GM18861 (cell line): Measurements from ENCODE around the gene SMIM22.

Source experiments
- ATAC-seq: cut with Tn5 transposase; IDR thresholded peaks from one replicate; pipeline ENCODE4 v1.9.1; 2021; ENCODE audit not compliant: unreplicated experiment

Gene SMIM22

DNA sequence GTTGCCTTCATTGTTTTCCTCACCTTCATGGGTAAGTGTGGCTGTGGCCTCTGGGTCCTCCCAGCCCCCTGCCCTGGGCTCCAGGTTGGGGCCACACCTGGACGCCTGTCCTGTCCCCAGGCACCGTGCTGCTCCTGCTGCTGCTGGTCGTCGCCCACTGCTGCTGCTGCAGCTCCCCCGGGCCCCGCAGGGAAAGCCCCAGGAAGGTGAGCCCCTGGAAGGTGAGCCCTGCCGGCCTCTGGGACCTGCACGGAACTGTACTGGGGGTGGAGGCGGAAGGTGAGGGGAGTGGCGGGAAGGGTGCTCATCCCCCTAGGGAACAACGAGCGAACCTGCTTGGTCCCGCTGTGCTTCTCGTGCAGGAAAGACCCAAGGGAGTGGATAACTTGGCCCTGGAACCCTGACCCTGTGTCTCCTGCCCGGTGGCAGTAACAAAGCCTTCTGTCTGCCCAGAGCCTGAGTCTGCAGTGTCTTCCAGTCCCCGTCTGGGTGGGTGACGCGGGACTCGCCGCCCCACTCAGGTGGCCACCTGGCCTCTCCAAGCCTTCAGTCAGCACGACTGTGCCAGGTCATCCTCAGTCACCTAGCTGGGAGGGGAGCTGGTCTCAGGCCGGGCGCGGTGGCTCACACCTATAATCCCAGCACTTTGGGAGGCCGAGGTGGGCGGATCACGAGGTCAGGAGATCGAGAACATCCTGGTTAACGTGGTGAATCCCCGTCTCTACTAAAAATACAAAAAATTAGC, 831 bp downstream of the SMIM22 start:
- no peak for ATAC-seq

GRCh38 chr16:4796982-4797804, 2.0 kb downstream of the SMIM22 start:
- ATAC-seq = no peak

DNA sequence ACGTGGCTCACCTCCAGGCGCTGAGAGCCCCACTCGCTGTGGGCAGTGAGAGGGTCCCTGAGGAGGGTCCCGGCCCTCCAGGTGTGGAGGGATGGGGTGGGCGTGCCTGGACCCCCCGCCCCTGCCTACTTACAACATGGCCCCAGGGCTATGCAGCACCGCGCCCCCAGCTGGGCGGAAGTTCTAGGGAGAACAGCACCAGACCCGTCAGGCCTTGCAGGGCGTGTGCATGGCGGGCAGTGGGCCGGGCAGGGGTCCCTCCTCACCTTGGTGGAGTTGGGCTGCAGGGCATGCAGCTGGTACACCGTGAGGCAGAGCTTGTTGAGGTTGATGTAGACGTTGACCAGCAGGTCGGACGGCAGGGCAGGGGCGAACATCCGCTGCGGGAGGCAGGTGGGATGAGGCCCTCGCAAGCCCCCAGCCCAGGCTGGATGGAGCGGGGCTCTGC, 2.7 kb downstream of the SMIM22 start:
- no peak for ATAC-seq

DNA sequence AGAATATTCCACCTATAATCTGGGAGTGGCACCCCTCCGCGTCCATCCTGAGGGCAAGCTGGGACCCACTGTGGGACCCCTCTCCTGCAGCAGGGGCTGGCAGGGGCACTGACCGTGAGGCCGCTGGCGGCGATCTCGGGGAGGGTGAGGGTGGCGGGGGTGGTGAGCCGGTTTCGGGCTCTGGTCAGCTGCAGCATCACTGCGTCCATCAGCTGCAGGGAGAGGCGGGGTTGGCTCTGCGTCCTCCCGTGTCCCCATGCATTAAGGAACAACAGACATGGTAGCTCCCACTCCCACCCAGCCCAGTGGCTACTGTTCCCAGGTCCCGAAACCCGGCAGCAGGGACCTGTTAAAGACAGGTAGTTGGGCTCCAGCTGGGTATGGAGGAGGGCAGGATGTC, 3.3 kb downstream of the SMIM22 start:
- no peak for ATAC-seq

DNA sequence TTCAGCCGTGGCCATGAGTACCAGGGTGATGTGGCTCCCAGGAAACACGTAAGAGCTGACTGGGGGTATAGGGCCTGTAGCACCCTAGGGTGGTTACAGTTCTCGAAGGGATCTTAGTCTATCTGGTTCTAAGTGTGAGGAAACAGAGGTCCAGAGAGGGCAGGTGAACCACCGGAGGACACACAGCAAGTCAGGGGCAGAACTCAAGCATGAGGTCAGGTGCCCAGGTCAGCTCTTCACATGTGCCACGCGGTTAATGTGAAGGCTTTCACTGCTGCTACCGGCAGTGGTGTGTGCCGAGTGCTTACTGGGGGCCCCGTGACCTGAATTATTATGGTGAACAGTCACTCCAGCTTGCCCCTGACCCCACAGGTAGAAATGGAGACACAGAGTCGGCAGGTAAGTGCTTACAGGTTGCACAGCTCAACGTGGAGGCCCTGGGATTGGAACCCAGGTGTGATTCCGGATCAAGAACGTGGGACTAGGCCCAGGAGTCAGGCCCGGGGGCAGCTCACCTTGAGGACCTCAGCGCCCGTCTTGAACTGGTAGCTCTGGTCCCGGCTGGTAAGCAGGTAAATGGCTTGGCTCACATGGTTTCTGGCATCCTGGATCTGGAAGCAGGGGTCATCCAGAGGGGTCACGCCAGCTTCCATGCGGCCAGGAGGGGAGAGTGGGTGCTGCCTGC, 4.1 kb downstream of the SMIM22 start:
- no peak for ATAC-seq

- ATAC-seq = no peak
Observed at GRCh38 chr16:4800290-4801041, 5.3 kb downstream of the SMIM22 start.

DNA sequence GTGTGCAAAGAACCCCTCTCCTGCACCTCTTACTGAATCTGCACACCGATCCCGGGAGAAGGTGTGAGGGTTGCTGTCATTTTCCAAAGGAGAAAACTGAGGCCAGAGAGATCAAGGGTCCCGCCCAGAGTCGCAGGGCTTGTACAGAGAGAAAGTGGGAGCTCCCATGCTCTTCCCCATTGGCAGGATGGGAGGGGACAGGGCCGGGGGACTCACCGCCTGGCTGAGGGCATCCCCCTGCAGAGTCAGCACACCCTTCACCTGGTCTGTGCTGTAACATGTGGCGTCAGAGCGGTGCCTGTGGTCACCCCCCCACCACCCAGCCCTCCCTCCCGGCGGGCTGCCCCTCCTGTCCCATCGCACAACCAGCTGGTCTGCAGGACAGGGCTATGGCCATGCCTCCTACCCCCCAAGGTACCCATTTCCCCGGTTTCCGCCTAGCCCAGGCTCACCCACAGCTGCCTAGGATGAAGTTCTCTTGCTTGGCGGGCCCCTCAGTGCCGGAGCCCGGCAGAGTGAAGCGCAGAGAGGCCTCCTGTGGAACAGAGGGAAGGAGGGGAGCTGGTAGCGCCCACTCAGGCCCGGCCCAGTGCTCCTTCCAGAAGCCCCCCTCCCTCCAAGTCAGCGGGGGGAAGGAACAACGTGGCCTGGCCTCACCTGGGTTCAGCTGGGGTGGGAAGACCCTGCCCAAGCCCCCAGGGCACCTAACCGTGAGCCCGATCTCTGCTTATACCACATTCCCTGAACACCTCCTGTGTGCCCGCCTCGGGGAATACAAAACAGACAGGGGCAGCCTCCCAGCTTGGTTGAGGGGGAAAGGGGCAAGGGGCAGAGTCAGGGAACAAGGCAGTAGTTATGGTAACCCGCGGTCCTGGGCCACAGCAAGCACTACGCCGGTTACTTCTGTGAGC, 6.1 kb downstream of the SMIM22 start:
- no peak for ATAC-seq

DNA sequence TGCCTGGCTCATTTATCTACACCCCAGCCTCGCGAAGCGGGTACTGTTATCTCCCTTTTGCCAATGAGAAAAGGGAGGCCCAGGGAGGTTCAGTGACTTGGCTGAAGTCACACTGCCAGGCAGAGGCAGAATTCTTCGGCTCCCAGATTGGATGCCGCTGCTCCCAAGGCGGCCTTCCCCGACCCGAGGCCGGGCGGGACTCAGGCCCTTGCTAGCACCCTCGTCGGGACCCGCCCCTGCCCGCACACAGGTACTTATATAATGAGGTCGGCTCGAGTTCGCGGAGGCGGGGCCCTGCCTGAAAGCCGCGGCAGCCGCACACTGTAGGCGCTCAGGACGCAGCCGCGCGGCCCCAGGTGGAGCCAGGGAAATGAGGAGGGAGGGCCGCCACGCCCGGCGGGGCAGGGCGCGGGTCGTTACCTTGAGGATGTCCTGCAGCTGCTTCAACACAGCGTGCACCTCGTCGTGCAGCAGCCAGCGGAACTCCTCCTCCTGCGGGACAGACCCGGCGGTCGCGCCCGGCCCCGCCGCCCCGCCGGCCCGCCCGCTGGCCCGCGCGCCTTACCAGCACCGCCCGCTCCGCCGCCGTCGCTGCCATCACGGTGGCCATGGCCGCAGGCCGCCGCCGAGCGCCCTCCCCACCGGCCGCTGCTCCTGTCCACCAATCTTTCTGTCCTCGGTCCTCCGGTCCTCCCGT, 6.9 kb downstream of the SMIM22 start, which contains the start of gene ROGDI:
Gene ROGDI (minus strand): TSS at position 672 of the 697 bp plus-strand sequence. CDS start 62 bp downstream, at position 610.
- ATAC-seq = peak; percentile 35

- ATAC-seq = peak; percentile 88
Observed at GRCh38 chr16:4802659-4803287, 7.6 kb downstream of the SMIM22 start.

GRCh38 chr16:4803401-4803844, 8.3 kb downstream of the SMIM22 start:
- ATAC-seq = no peak

- no peak for ATAC-seq
Observed at GRCh38 chr16:4803898-4804762, 9.0 kb downstream of the SMIM22 start.

DNA sequence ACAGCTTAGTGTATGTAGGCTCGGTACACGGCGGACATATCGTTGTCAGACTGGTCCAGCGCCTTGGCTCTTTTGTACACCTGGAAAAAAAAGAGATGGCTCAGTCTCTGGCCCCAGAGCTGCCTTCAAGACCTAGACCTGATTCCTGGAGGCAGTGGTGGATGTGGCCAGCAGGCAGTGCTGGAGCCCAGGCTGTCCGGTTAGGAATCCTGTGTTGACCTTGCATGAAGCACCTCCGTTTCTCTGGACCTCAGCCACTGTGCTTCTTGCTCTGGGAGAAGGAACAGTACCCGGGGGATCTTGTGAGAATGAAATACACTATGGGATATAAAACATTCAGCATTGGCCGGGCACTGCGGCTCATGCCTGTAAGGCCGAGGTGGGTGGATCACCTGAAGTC, 10.1 kb downstream of the SMIM22 start:
- no peak for ATAC-seq

GRCh38 chr16:4806280-4806679, 11.1 kb downstream of the SMIM22 start:
- no peak for ATAC-seq

DNA sequence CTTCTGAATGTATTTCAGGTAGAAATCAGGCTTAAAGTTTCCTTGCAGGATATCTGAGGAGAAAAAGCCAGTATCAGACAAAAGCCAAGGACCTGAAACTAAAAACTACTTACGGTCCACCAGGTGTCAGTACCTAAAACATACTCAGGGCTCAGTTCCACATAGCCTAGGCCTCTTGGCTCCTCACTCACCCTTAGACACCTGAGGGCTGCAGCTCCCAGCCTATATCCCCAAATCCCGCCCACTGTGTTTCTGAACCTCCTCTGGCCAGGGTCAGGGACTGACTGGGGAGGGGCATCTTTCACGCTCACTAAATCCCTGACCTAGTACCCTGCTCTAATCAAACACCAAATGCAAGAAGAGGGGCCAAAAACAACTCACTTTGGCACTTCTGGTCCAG, 16.1 kb downstream of the SMIM22 start:
- no peak for ATAC-seq

GRCh38 chr16:4811773-4812172, 16.6 kb downstream of the SMIM22 start:
- no peak for ATAC-seq

- ATAC-seq = no peak
Observed at GRCh38 chr16:4813251-4814003, 18.3 kb downstream of the SMIM22 start.

- ATAC-seq = no peak
Observed at GRCh38 chr16:4814046-4814445, 18.9 kb downstream of the SMIM22 start.
